Breast epithelium (tissue), 4 donors: ENCODE results near the gene HLA-DRA. TPM values are rescaled to one million over a fixed set of nuclear protein-coding genes. Genes with fewer than 3 reads are reported as not detected.

ENCODE experiments used
- DNase-seq, 2 donors: peaks; one replicate each; pipeline ENCODE4 v3.0.0-alpha.2; 2019; ENCODE audit warnings: low spot score in 2 of 2
- H3K27ac ChIP-seq, 2 donors: fragments of 200-600 bp; sonication (generic) in 1 of 2; one replicate each; pipeline ENCODE4 v1.5.1; 2016 to 2019; ENCODE audit warnings: mild to moderate bottlenecking in 1 of 2
- H3K27me3 ChIP-seq, 2 donors: fragments of 200-600 bp; sonication (generic) in 1 of 2; one replicate each; pipeline versions ENCODE4 v1.5.1 to v1.6.0; 2017 to 2019; ENCODE audit warnings: control low read depth in 1 of 2, mild to moderate bottlenecking in 1 of 2
- H3K36me3 ChIP-seq: fragments of 200-600 bp; one replicate; pipeline ENCODE4 v1.5.1; 2019
- H3K4me1 ChIP-seq, 2 donors: fragments of 200-600 bp; sonication (generic); one replicate each; pipeline ENCODE4 v1.5.1; 2016 to 2019; ENCODE audit warnings: control low read depth in 1 of 2
- H3K4me3 ChIP-seq, 3 donors: fragments of 200-600 bp; sonication (generic); 1 replicate in 2 of 3; 2 replicates in 1 of 3; pipeline ENCODE4 v1.5.1; 2016 to 2019; ENCODE audit warnings: mild to moderate bottlenecking in 3 of 3, moderate library complexity in 2 of 3
- H3K9me3 ChIP-seq, 2 donors: fragments of 200-600 bp; sonication (generic) in 1 of 2; one replicate each; pipeline ENCODE4 v1.5.1; 2016 to 2019; ENCODE audit warnings: control low read depth in 1 of 2
- CTCF ChIP-seq, 3 donors: fragments of 450-650 bp; IDR thresholded peaks; one replicate each; pipeline ENCODE4 v1.5.1; 2016 to 2017; ENCODE audit warnings: antibody characterized with exemption in 3 of 3, mild to moderate bottlenecking in 3 of 3, moderate library complexity in 3 of 3
- POLR2A ChIP-seq: fragments of 450-650 bp; IDR thresholded peaks from one replicate; pipeline ENCODE4 v1.6.1; 2016; ENCODE audit warnings: antibody characterized with exemption, mild to moderate bottlenecking, moderate library complexity
- POLR2AphosphoS5 ChIP-seq, 3 donors: sonication (generic); formaldehyde crosslinking; IDR thresholded peaks; one replicate each; pipeline ENCODE4 v1.6.1; 2017; ENCODE audit warnings: antibody characterized with exemption in 3 of 3
- intact Hi-C: fragments of 100-400 bp; cut with DNase I; formaldehyde crosslinking; loops from one replicate; pipeline ENCODE4 v1.15.1; 2023; ENCODE audit warnings: low total_unique reads
- total RNA-seq, 3 donors: library from RNA; depleted of rRNA; stranded (reverse); fragments of >200 nt; gene quantifications; one replicate each; pipeline ENCODE4 v1.1.0, GENCODE V29; 2016

The HLA-DRA gene
- total RNA-seq, 3 donors from 2014 or later: 237 to 259 (median 238) TPM

- no peaks in the 10 kb centered on the region for H3K4me1 ChIP-seq
- H3K9me3 ChIP-seq: no peaks in the 10 kb centered on the region
- H3K4me3 ChIP-seq: no peak overlapping the region
- H3K27ac ChIP-seq: no peak overlapping the region
- no peaks in the 10 kb centered on the region for H3K27me3 ChIP-seq
- H3K36me3 ChIP-seq: no peaks in the 10 kb centered on the region
- DNase-seq: no peak
- intact Hi-C loops: no loop called here
- no peak for TF ChIP-seq POLR2A
- no peak for TF ChIP-seq POLR2AphosphoS5 (IDR thresholded peaks at IDR 0.05)
- no peak for TF ChIP-seq CTCF (IDR thresholded peaks at IDR 0.05)
Observed at GRCh38 chr6:32492351-32492750, 52.7 kb downstream of the HLA-DRA start.

Other genes with a start within 250 kb of the HLA-DRA start
- 10 to 100 TPM; 32.3 to 61.6 (median 48.5) TPM for gene PBX2, start 249.7 kb upstream of the HLA-DRA start, total RNA-seq
- 10 to 100 TPM in 2 of 3 donors, 1 to 10 TPM in 1; 8.2 to 18.2 (median 11.3) TPM for gene GPSM3, start 247.2 kb upstream of the HLA-DRA start, total RNA-seq
- 10 to 100 TPM; 20.8 to 47.9 (median 23.8) TPM for gene NOTCH4, start 215.8 kb upstream of the HLA-DRA start, total RNA-seq
- not detected for gene TSBP1, start 68.0 kb upstream of the HLA-DRA start, total RNA-seq
- not detected for gene BTNL2, start 32.7 kb upstream of the HLA-DRA start, total RNA-seq
- 10 to 100 TPM in 1 of 3 donors, 1 to 10 TPM in 1, under 1 TPM in 1; 0.32 to 66.2 (median 8.8) TPM for gene HLA-DRB5, start 90.4 kb downstream of the HLA-DRA start, total RNA-seq
- gene HLA-DRB1, start 150.0 kb downstream of the HLA-DRA start, total RNA-seq: 10 to 100 TPM; 28.2 to 90.3 (median 44.2) TPM
- 10 to 100 TPM in 2 of 3 donors, 1 to 10 TPM in 1; 1.6 to 19.2 (median 15.0) TPM for gene HLA-DQA1, start 197.5 kb downstream of the HLA-DRA start, total RNA-seq
- gene HLA-DQB1, start 226.8 kb downstream of the HLA-DRA start, total RNA-seq: 1 to 10 TPM; 1.3 to 7.2 (median 5.4) TPM